Stimulated activated CD4-positive, alpha-beta T cell treated with anti-CD3 and anti-CD28 coated beads, TNF-alpha, amount 100 ng/mL, for 24 hours (primary cell): ENCODE results near the gene COL5A1.

Source experiments
- DNase-seq, 3 experiments: peaks; one replicate each; pipeline ENCODE4 v3.0.0-alpha.2; 2020; ENCODE audit warnings: low read depth in 3 of 3

COL5A1 gene

GRCh38 chr9:134787601-134788531 is 146.3 kb downstream of the COL5A1 start:
- no peak for DNase-seq

GRCh38 chr9:134789168-134789567 is 147.6 kb downstream of the COL5A1 start:
- no peak for DNase-seq

GRCh38 chr9:134791009-134791408 is 149.4 kb downstream of the COL5A1 start:
- no peak for DNase-seq

- no peak for DNase-seq
These were observed 151.0 kb downstream of the COL5A1 start for GRCh38 chr9:134792627-134793026.

GRCh38 chr9:134793288-134794188 is 151.9 kb downstream of the COL5A1 start:
- DNase-seq = no peak

- no peak for DNase-seq
These were observed 153.2 kb downstream of the COL5A1 start for GRCh38 chr9:134794663-134795370.

GRCh38 chr9:134795446-134795845 is 153.8 kb downstream of the COL5A1 start:
- DNase-seq = no peak

- DNase-seq = no peak
These were observed 155.3 kb downstream of the COL5A1 start for GRCh38 chr9:134796882-134797281.

GRCh38 chr9:134800791-134801339 is 159.3 kb downstream of the COL5A1 start:
- DNase-seq = no peak

GRCh38 chr9:134802216-134802795 is 160.7 kb downstream of the COL5A1 start:
- DNase-seq = no peak

GRCh38 chr9:134804871-134805270 is 163.3 kb downstream of the COL5A1 start:
- DNase-seq = no peak

GRCh38 chr9:134807716-134808446 is 166.3 kb downstream of the COL5A1 start:
- no peak for DNase-seq

GRCh38 chr9:134808447-134808792 is 166.8 kb downstream of the COL5A1 start:
- no peak for DNase-seq

- DNase-seq = no peak
These were observed 167.7 kb downstream of the COL5A1 start for GRCh38 chr9:134809292-134809691.

GRCh38 chr9:134809826-134810225 is 168.2 kb downstream of the COL5A1 start:
- no peak for DNase-seq

- DNase-seq = no peak
These were observed 169.6 kb downstream of the COL5A1 start for GRCh38 chr9:134811079-134811672.

GRCh38 chr9:134811673-134812342 is 170.2 kb downstream of the COL5A1 start:
- DNase-seq = no peak

GRCh38 chr9:134812343-134812673 is 170.7 kb downstream of the COL5A1 start:
- DNase-seq = no peak

- no peak for DNase-seq
These were observed 172.2 kb downstream of the COL5A1 start for GRCh38 chr9:134813841-134814240.
